ENCODE data around the gene ADAR.

ADAR gene

DNA sequence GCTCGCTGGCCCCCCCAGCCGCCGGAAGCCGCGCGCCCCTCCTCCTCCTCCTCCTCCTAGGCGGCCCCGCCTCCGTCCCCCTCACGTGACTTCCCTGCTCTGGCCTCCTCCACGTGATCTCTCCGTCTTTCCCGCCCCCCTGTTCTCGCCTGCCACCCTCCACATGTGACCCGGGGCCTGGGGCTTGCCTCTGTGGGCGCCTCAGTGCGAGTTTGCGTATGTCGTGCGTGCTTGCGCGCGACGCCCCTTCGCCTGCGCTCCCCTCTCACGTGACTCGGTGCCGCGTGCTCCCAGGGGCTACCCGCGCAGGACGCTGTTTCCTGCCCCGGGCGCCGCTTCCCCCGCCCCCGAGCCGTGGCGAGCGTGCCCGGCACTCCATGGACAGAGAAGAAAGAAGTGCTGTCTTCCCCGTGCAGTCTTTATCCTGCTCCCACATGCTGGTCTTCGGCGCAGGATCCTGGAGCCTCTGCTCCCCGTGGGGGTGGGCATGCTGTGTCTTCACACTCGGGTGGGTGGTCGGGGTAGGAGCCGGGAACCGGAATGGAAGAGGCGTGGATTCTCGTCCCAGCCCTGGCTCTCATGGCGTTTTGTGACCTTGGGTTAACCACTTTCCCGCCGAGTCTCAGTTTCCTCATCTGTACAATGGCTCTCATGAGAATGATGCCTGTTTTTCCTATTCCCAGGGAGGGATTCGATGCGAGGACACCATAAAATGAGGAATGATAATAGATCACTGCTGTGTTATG, 49.1 kb downstream of the ADAR start:
- DNase-seq (ENCODE audit: low read depth) = peak; percentile 93
- TF ChIP-seq, protein P1, sequence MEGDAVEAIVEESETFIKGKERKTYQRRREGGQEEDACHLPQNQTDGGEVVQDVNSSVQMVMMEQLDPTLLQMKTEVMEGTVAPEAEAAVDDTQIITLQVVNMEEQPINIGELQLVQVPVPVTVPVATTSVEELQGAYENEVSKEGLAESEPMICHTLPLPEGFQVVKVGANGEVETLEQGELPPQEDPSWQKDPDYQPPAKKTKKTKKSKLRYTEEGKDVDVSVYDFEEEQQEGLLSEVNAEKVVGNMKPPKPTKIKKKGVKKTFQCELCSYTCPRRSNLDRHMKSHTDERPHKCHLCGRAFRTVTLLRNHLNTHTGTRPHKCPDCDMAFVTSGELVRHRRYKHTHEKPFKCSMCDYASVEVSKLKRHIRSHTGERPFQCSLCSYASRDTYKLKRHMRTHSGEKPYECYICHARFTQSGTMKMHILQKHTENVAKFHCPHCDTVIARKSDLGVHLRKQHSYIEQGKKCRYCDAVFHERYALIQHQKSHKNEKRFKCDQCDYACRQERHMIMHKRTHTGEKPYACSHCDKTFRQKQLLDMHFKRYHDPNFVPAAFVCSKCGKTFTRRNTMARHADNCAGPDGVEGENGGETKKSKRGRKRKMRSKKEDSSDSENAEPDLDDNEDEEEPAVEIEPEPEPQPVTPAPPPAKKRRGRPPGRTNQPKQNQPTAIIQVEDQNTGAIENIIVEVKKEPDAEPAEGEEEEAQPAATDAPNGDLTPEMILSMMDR (IDR thresholded peaks at IDR 0.05; ENCODE audit: control insufficient read depth, insufficient read depth, low read depth, low read length, missing control alignments) = no peak
- peak overlapping the region; percentile 60 for H3K4me3 ChIP-seq (ENCODE audit: control insufficient read depth, low read depth, low read length)

DNA sequence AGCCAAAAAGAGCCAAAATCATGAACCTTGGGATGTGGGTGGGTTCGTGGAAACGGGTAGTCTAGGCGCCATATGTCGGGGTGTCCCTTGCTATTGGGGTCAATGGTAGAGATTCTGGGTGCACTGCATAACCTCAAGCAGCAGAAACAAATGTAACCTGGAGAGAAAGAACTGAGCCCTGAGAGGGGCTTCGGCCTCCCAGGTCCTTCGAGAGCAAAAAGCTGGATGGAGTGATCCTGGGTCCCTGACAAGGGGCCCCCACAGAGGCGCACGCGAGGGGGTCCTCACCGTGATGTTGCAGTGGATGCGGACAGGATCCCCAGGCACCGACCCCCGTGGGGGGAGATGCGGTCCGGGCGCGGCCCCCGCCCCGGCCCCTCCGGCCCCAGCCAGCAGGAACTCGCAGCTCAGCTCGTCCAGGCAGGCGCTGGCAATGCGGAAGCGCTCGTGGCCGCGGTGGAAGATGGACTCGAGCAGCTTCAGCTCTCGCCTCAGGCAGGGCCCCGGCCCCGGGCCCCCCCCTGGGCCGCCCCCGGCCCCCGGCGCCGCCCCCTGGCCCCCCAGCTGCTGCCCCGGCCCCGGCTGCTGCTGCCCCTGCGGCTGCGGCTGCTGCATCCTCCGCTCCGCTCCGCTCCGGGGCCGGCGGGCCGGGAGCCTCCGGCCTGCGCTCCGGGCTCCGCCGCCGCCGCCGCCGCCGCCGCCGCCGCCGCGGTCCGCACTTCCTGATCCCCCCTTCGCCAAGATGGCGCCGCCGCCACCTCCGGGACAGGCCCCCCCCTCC, 49.9 kb downstream of the ADAR start, which contains the start of gene UBE2Q1:
TSS of gene UBE2Q1 (minus strand) at position 724 of the 781 bp plus-strand sequence. CDS start at position 615, 109 bp downstream.
- H3K4me3 ChIP-seq (ENCODE audit: control insufficient read depth, low read depth, low read length) = peak within 1 kb of the TSS; percentile 60
- TF ChIP-seq, protein P1 (IDR thresholded peaks at IDR 0.05; ENCODE audit: control insufficient read depth, insufficient read depth, low read depth, low read length, missing control alignments) = no peak
- DNase-seq (ENCODE audit: low read depth) = no peak

DNA sequence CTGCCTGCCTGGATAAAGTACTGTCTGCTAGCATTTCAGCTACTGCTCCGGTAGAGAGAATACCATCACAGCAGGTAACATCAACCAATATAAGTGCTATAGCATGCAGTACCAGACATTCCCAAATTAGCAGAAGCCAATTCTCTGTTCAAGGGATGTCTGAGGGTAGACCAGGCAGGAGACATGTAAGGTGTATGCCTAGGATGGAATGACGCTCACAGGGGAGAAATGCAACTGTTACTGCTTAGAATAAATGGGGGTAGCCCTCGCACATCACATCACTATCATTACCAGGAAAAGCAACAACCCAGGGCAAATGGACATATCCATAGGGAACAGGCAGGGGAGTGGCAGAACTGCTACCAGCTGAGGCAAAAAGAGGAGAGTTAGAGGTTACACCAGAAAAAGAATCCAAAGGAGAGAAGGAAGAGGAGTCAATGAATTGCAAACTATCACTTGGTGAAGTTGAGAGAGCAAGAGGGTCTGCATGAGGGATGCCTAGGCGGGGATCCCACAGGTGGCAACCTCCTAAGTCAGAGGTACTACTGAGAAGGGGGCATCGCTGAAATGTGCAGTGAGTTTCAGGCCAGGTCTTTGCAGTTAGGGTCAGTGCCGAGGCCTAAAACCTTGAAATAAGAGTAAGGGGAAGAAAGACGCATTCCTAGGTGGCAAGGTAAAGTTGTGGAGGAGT, 50.6 kb downstream of the ADAR start:
- TF ChIP-seq, protein P1 (IDR thresholded peaks at IDR 0.05; ENCODE audit: control insufficient read depth, insufficient read depth, low read depth, low read length, missing control alignments) = no peak
- peak overlapping the region; percentile 52 for H3K4me3 ChIP-seq (ENCODE audit: control insufficient read depth, low read depth, low read length)
- DNase-seq (ENCODE audit: low read depth) = no peak

DNA sequence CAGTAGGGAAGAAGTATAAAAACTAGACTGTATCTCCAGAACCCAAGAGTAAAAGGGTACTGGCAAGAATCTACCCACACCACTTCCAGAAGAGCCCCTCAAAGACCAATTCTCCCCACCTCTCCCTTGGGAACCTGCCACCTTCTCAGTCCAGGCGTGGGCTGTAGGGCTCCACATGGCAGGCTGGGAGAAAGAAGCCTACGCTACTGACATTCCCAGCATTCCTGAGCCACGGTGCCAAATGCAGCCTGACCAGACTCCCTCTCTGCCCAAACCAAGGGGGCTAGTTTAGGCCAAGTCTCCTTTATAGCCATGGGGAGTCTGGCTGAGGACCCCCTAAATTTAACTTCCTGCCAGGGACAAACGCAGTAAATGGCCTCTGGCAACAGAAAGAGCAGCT, 51.6 kb downstream of the ADAR start:
- TF ChIP-seq, protein P1 (IDR thresholded peaks at IDR 0.05; ENCODE audit: control insufficient read depth, insufficient read depth, low read depth, low read length, missing control alignments) = no peak
- peak overlapping the region; percentile 52 for H3K4me3 ChIP-seq (ENCODE audit: control insufficient read depth, low read depth, low read length)
- DNase-seq (ENCODE audit: low read depth) = no peak

DNA sequence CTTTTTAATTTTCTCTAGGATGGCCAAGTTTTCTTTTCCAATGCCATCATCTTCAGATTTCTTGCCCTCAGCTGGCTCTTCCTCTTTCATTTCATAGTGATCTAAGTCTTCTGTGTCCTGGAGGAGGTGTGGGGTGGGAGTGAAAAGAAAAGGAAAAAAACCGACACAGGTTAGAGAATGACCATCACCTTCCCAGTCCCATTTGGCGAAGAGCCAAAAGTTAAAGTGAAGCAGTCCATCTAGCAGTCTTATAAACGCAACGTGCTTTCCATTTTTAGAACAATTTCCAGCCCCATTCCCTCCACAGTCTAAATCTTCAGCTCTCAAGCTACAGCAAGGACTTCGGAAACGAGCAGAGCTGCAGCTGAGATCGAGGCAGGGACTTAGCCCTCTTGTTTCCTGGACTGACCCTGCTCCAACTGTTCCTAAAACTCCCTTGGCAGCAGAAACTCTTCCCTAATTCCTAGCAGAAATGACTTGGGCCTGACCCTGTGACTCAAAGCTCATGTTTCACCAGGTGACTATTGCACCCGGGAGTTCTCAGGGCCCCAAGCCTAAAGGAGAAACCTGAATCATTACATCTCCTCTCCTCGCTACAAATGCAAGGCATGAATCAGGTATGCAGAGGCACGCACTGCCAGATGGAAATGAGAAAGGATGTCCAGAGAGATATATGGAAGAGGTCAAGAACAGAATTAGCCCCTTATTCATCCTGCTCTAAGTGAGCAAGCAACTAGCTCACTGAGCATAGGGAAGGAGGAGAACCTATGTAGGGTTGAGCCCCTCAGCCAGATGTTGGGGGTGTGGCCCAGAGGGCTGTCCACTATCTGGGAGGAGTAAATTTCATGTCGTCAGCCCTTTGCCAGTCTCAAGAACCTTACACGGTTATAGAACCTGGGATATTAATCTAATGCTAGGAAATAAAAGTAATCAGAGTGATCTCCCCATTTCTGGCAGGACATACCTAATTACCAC, 54.6 kb downstream of the ADAR start:
- H3K4me3 ChIP-seq (ENCODE audit: control insufficient read depth, low read depth, low read length) = no peak overlapping the region
- no peak for DNase-seq (ENCODE audit: low read depth)
- TF ChIP-seq, protein P1 (IDR thresholded peaks at IDR 0.05; ENCODE audit: control insufficient read depth, insufficient read depth, low read depth, low read length, missing control alignments) = no peak

All from AG09309 (cell line).